Measurements from ENCODE around the gene POLR1F.

POLR1F gene

DNA sequence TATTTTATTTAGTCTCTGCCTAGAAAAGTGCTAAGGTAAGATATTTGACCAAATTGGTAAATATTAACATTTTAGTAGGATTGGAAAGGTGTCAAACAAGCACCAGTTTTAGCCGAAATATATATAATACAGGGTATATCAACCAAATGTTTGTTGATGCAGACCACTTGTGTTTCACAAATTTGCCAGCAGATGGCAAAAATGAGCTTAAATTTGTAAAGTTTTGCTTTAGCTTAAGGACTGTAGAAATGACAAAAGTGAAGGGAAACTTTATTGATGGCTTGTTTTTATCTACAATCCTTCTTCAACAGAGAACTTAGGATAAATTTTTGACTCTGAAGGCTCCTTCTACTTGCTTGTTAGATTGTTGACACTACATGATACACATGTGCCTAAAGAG lies 4.8 kb upstream of the POLR1F start:
- H3K4me3 ChIP-seq (ENCODE audit: low read length, poor library complexity, severe bottlenecking) = no peak overlapping the region
- TF ChIP-seq EZH2phosphoT487 (IDR thresholded peaks at IDR 0.05; ENCODE audit: borderline replicate concordance) = no peak
- TF ChIP-seq, protein P1, sequence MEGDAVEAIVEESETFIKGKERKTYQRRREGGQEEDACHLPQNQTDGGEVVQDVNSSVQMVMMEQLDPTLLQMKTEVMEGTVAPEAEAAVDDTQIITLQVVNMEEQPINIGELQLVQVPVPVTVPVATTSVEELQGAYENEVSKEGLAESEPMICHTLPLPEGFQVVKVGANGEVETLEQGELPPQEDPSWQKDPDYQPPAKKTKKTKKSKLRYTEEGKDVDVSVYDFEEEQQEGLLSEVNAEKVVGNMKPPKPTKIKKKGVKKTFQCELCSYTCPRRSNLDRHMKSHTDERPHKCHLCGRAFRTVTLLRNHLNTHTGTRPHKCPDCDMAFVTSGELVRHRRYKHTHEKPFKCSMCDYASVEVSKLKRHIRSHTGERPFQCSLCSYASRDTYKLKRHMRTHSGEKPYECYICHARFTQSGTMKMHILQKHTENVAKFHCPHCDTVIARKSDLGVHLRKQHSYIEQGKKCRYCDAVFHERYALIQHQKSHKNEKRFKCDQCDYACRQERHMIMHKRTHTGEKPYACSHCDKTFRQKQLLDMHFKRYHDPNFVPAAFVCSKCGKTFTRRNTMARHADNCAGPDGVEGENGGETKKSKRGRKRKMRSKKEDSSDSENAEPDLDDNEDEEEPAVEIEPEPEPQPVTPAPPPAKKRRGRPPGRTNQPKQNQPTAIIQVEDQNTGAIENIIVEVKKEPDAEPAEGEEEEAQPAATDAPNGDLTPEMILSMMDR (conservative IDR thresholded peaks at IDR 0.05; ENCODE audit: low read length) = peak; percentile 74

DNA sequence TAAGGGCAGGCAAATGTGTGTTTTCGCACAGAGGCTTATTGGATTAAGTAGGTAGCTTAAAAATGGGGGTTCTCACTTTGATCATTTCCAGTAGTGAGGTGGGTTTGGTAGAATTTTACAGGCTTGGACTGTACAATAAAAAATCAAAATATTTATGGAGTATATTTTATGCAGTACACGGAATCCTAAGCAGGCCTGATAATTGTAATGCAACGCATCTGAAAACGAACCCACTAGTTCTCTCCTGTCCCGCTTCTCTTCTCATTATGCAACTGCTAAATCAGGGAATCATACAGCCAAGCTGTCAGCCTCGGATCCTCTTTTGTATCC lies 377 bp upstream of the POLR1F start:
- Histone ChIP-seq H3K27me3 (ENCODE audit: insufficient read depth, low read length, poor library complexity, severe bottlenecking) (no peaks in the 10 kb centered on the region), H3F3A (ENCODE audit: low read depth) (no peaks in the 10 kb centered on the region), H3K4me2 (ENCODE audit: low read depth, low read length, poor library complexity, severe bottlenecking) (peak overlapping the region; percentile 42), H2AFZ (ENCODE audit: low read length) (peak overlapping the region; percentile 88), H3K36me3 (ENCODE audit: insufficient read depth, low read length) (no peaks in the 10 kb centered on the region), H3K9ac (ENCODE audit: low read depth, low read length, poor library complexity, severe bottlenecking) (peak overlapping the region; percentile 85), H3K4me1 (ENCODE audit: insufficient read depth, low read length, poor library complexity, severe bottlenecking) (peaks cover 39% of the 10 kb centered on the region), H3K79me2 (ENCODE audit: insufficient read depth, low read length) (peaks cover 46% of the 10 kb centered on the region), H3K9me3 (ENCODE audit: insufficient read depth, low read depth, low read length) (no peaks in the 10 kb centered on the region), H3K4me3 (ENCODE audit: low read length, poor library complexity, severe bottlenecking) (peak overlapping the region; percentile 92), H4K20me1 (ENCODE audit: insufficient read depth, low read length, poor library complexity, severe bottlenecking) (peaks cover 30% of the 10 kb centered on the region), H3K9me2 (replicated peaks; ENCODE audit: low read depth, low read length) (no peaks in the 10 kb centered on the region)
- TF ChIP-seq EZH2phosphoT487 (IDR thresholded peaks at IDR 0.05; ENCODE audit: borderline replicate concordance) = no peak
- TF ChIP-seq, protein P1 (conservative IDR thresholded peaks at IDR 0.05; ENCODE audit: low read length) = no peak

More for the DNA sequence above, 4.8 kb upstream of the POLR1F start:
- Histone ChIP-seq H3K9me3 (ENCODE audit: insufficient read depth, low read depth, low read length) (no peaks in the 10 kb centered on the region), H4K20me1 (ENCODE audit: insufficient read depth, low read length, poor library complexity, severe bottlenecking) (no peaks in the 10 kb centered on the region), H3K9ac (ENCODE audit: low read depth, low read length, poor library complexity, severe bottlenecking) (no peak overlapping the region), H3F3A (ENCODE audit: low read depth) (no peaks in the 10 kb centered on the region), H3K36me3 (ENCODE audit: insufficient read depth, low read length) (no peaks in the 10 kb centered on the region), H3K4me2 (ENCODE audit: low read depth, low read length, poor library complexity, severe bottlenecking) (no peak overlapping the region), H3K4me1 (ENCODE audit: insufficient read depth, low read length, poor library complexity, severe bottlenecking) (peaks cover 8% of the 10 kb centered on the region), H3K79me2 (ENCODE audit: insufficient read depth, low read length) (peaks cover 2% of the 10 kb centered on the region), H3K27me3 (ENCODE audit: insufficient read depth, low read length, poor library complexity, severe bottlenecking) (no peaks in the 10 kb centered on the region), H2AFZ (ENCODE audit: low read length) (peak overlapping the region; percentile 66), H3K9me2 (replicated peaks; ENCODE audit: low read depth, low read length) (no peaks in the 10 kb centered on the region)

DNA sequence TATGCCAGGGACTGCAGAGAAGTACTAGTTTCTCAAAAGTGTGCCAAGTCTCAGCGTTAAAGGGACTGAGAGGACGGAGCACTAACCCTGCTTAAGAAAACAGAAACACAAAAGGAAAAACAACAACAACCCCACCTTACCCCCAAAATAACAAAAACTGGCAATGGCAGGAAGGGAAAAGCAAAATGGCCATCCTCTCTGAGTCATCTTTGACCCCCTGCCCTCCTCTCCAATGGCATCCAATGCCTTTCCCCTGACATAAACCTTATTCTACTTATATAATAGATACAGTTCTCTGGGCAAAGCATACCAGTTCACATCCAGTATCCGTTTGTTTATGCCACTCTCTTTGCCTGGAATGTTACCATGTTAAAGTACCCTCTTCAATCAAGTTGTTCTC lies 1.6 kb downstream of the POLR1F start:
- Histone ChIP-seq H4K20me1 (ENCODE audit: insufficient read depth, low read length, poor library complexity, severe bottlenecking) (peaks cover 35% of the 10 kb centered on the region), H3K4me2 (ENCODE audit: low read depth, low read length, poor library complexity, severe bottlenecking) (peak overlapping the region; percentile 99), H3K4me1 (ENCODE audit: insufficient read depth, low read length, poor library complexity, severe bottlenecking) (peaks cover 40% of the 10 kb centered on the region), H3K27me3 (ENCODE audit: insufficient read depth, low read length, poor library complexity, severe bottlenecking) (no peaks in the 10 kb centered on the region), H3K9me2 (replicated peaks; ENCODE audit: low read depth, low read length) (no peaks in the 10 kb centered on the region), H3K79me2 (ENCODE audit: insufficient read depth, low read length) (peaks cover 65% of the 10 kb centered on the region), H3K9ac (ENCODE audit: low read depth, low read length, poor library complexity, severe bottlenecking) (peak overlapping the region; percentile 85), H2AFZ (ENCODE audit: low read length) (no peak overlapping the region), H3K36me3 (ENCODE audit: insufficient read depth, low read length) (peaks cover 10% of the 10 kb centered on the region; the same call in 1 of the 2 replicates), H3K9me3 (ENCODE audit: insufficient read depth, low read depth, low read length) (0 out of 2 replicates have a peak, but pooled peaks cover 8% of the 10 kb centered on the region), H3F3A (ENCODE audit: low read depth) (no peaks in the 10 kb centered on the region), H3K4me3 (ENCODE audit: low read length, poor library complexity, severe bottlenecking) (peak overlapping the region; percentile 92)
- no peak for TF ChIP-seq EZH2phosphoT487 (IDR thresholded peaks at IDR 0.05; ENCODE audit: borderline replicate concordance)
- TF ChIP-seq, protein P1 (conservative IDR thresholded peaks at IDR 0.05; ENCODE audit: low read length) = no peak

Data from Loucy (cell line).